Skeletal muscle tissue (tissue), 4 donors: ENCODE measurements around the gene MCF2L. TPM values are rescaled to one million over a fixed set of nuclear protein-coding genes. Genes with fewer than 3 reads are reported as not detected.
"Not testable (repeated sequence)": the region's sequence is repeated elsewhere in the genome, so short reads cannot be mapped to it uniquely, and the experiment has no call there.

Experiments used
- H3K27ac ChIP-seq: one replicate; pipeline ENCODE4 v1.7.0; 2013; ENCODE audit warnings: mild to moderate bottlenecking, low read depth, low read length, inconsistent platforms
- H3K27me3 ChIP-seq, 3 donors: one replicate each; pipeline ENCODE4 v1.7.0; 2013; ENCODE audit warnings: low read length in 3 of 3; ENCODE audit not compliant: control insufficient read depth in 3 of 3, insufficient read depth in 3 of 3
- H3K36me3 ChIP-seq, 3 donors: one replicate each; pipeline ENCODE4 v1.7.0; 2013; ENCODE audit warnings: low read length in 3 of 3; ENCODE audit not compliant: control insufficient read depth in 3 of 3, insufficient read depth in 3 of 3
- H3K4me1 ChIP-seq, 3 donors: one replicate each; pipeline ENCODE4 v1.7.0; 2013; ENCODE audit warnings: low read length in 3 of 3, mild to moderate bottlenecking in 3 of 3; ENCODE audit not compliant: control insufficient read depth in 3 of 3, insufficient read depth in 3 of 3
- H3K4me3 ChIP-seq, 3 donors: one replicate each; pipeline ENCODE4 v1.7.0; 2013; ENCODE audit warnings: low read length in 3 of 3
- H3K9ac ChIP-seq, 3 donors: one replicate each; pipeline ENCODE4 v1.7.0; 2013; ENCODE audit warnings: low read length in 3 of 3, mild to moderate bottlenecking in 3 of 3, moderate library complexity in 2 of 3, low read depth in 1 of 3
- H3K9me3 ChIP-seq, 3 donors: one replicate each; pipeline ENCODE4 v1.7.0; 2013; ENCODE audit warnings: low read length in 3 of 3; ENCODE audit not compliant: control insufficient read depth in 3 of 3
- total RNA-seq: library from RNA; depleted of rRNA; stranded (reverse); fragments of >200 nt; gene quantifications from one replicate; pipeline ENCODE4 v1.2.3, GENCODE V29; 2014
- donor health status: Osteomylitis.

MCF2L gene
- total RNA-seq, 1 donor from 2014 or later: 18.3 TPM

- H3K27ac ChIP-seq: no peak overlapping the region
- no peaks in the 10 kb centered on the region for H3K36me3 ChIP-seq
- no peak overlapping the region for H3K9ac ChIP-seq
- H3K9me3 ChIP-seq: no peaks in the 10 kb centered on the region
- peaks cover 0 to 6% (median 3%) of the 10 kb centered on the region in 3 donors for H3K4me1 ChIP-seq
- peaks cover 31 to 43% (median 43%) of the 10 kb centered on the region in 3 donors for H3K27me3 ChIP-seq
- H3K4me3 ChIP-seq: no peak overlapping the region
These were observed 137.8 kb downstream of the MCF2L start for GRCh38 chr13:113106711-113107351.

DNA sequence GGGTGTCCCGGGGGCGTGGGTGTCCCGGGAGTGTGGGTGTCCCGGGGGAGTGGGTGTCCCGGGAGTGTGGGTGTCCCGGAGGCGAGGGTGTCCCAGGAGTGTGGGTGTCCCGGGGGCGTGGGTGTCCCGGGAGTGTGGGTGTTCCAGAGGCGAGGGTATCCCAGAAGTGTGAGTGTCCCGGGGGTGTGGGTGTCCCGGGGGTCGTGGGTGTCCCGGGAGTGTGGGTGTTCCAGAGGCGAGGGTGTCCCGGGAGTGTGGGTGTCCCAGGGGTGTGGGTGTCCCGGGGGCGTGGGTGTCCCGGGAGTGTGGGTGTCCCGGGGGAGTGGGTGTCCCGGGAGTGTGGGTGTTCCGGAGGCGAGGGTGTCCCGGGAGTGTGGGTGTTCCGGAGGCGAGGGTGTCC is 139.5 kb downstream of the MCF2L start:
- H3K36me3 ChIP-seq, H3K9ac ChIP-seq, H3K4me1 ChIP-seq, H3K4me3 ChIP-seq, H3K9me3 ChIP-seq, H3K27ac ChIP-seq: not testable (repeated sequence)
- peaks cover 45 to 48% (median 45%) of the 10 kb centered on the region in 3 donors for H3K27me3 ChIP-seq

DNA sequence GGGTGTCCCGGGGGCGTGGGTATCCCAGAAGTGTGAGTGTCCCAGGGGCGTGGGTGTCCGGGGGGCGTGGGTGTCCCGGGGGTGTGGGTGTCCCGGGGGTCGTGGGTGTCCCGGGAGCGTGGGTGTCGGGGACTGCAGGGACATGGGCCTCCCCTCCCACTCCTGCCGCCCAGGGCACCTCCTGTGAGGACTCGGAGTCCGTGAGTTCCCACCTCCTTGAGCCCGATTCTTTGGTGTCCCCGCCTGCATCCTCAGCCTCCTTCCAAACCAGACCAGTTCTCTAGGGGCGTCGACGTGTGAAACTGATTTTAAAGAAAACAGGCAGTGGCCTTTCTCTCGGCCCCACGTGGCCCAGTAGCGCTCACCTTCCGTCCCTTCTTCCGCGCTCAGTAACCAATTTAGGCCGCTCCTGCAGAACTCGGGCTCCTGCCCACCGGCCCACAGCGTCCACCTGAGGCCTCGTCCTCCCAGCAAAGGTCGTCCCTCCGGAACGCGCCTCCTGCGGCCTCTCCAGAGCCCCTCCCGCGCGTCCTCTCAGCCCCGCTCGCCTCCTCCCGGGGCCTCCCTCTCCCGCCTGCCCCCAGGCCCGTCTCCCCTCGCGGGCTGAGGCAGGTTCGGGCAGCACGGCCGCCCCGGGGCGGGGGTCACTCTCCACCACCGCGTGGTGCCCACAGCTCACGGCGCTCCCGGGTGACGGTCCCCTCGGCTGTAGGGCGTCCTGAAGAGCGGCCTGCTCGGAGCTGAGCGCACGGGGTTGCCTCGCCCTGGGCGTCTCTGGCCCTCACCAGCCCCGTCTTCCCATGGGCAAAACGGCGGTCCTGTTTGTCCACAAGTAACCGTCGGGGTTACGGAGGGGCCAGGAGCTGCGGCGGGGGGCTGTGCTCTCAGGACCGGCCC is 140.4 kb downstream of the MCF2L start:
- H3K4me1 ChIP-seq: peaks cover 0 to 6% (median 3%) of the 10 kb centered on the region in 3 donors
- no peaks in the 10 kb centered on the region for H3K9me3 ChIP-seq
- H3K27me3 ChIP-seq: peaks cover 41 to 51% (median 50%) of the 10 kb centered on the region in 3 donors
- H3K4me3 ChIP-seq: no peak overlapping the region
- H3K9ac ChIP-seq: no peak overlapping the region
- no peak overlapping the region for H3K27ac ChIP-seq
- H3K36me3 ChIP-seq: no peaks in the 10 kb centered on the region

- Histone ChIP-seq H3K36me3 (no peaks in the 10 kb centered on the region), H3K27ac (no peak overlapping the region), H3K4me3 (peak overlapping the region in 2 of 3 donors; percentile 32 to 49), H3K4me1 (peaks cover 0 to 6% (median 3%) of the 10 kb centered on the region in 3 donors), H3K9me3 (no peaks in the 10 kb centered on the region), H3K27me3 (peaks cover 37 to 55% (median 51%) of the 10 kb centered on the region in 3 donors), H3K9ac (no peak overlapping the region)
These were observed 141.2 kb downstream of the MCF2L start for GRCh38 chr13:113110048-113110851.

- Histone ChIP-seq H3K27me3 (peaks cover 35 to 55% (median 53%) of the 10 kb centered on the region in 3 donors), H3K9me3 (no peaks in the 10 kb centered on the region), H3K4me3 (peak overlapping the region in 2 of 3 donors; percentile 32 to 49), H3K4me1 (peaks cover 0 to 6% (median 3%) of the 10 kb centered on the region in 3 donors), H3K36me3 (no peaks in the 10 kb centered on the region), H3K27ac (no peak overlapping the region), H3K9ac (no peak overlapping the region)
These were observed 141.9 kb downstream of the MCF2L start for GRCh38 chr13:113110852-113111315.

- H3K4me1 ChIP-seq, H3K9ac ChIP-seq, H3K36me3 ChIP-seq, H3K27ac ChIP-seq, H3K4me3 ChIP-seq, H3K9me3 ChIP-seq: not testable (repeated sequence)
- peaks cover 32 to 59% (median 56%) of the 10 kb centered on the region in 3 donors for H3K27me3 ChIP-seq
These were observed 142.8 kb downstream of the MCF2L start for GRCh38 chr13:113111821-113112220.

- not testable (repeated sequence) for H3K9ac ChIP-seq, H3K4me3 ChIP-seq, H3K9me3 ChIP-seq, H3K4me1 ChIP-seq, H3K36me3 ChIP-seq, H3K27ac ChIP-seq
- H3K27me3 ChIP-seq: peaks cover 33 to 59% (median 56%) of the 10 kb centered on the region in 3 donors
These were observed 143.5 kb downstream of the MCF2L start for GRCh38 chr13:113112475-113112874.

GRCh38 chr13:113112893-113113845 is 144.2 kb downstream of the MCF2L start:
- H3K27me3 ChIP-seq: peaks cover 34 to 61% (median 56%) of the 10 kb centered on the region in 3 donors
- no peak overlapping the region for H3K9ac ChIP-seq
- H3K36me3 ChIP-seq: no peaks in the 10 kb centered on the region
- no peak overlapping the region for H3K4me3 ChIP-seq
- H3K4me1 ChIP-seq: peaks cover 0 to 6% (median 3%) of the 10 kb centered on the region in 3 donors
- H3K9me3 ChIP-seq: no peaks in the 10 kb centered on the region
- H3K27ac ChIP-seq: no peak overlapping the region

GRCh38 chr13:113113846-113114271 is 144.8 kb downstream of the MCF2L start:
- H3K36me3 ChIP-seq: no peaks in the 10 kb centered on the region
- H3K27ac ChIP-seq: no peak overlapping the region
- H3K9ac ChIP-seq: no peak overlapping the region
- peaks cover 40 to 68% (median 56%) of the 10 kb centered on the region in 3 donors for H3K27me3 ChIP-seq
- H3K9me3 ChIP-seq: no peaks in the 10 kb centered on the region
- peaks cover 0 to 6% (median 3%) of the 10 kb centered on the region in 3 donors for H3K4me1 ChIP-seq
- H3K4me3 ChIP-seq: no peak overlapping the region
